Natural killer cell (primary cell): ENCODE measurements around the gene ZBTB22. TPM values are rescaled to one million over a fixed set of nuclear protein-coding genes. Genes with fewer than 3 reads are reported as not detected.

Experiments
- ATAC-seq, 3 donors: fragments of 150-1000 bp in 2 of 3; fragments of 200-7000 bp in 1 of 3; cut with Tn5 transposase; 1 replicate in 1 of 3; 2 replicates in 2 of 3; pipeline ENCODE4 v1.10.0; 2021; ENCODE audit warnings: mild to moderate bottlenecking in 2 of 3, moderate library complexity in 2 of 3
- DNase-seq, 2 donors: peaks; one replicate each; pipeline versions ENCODE4 v3.0.0 to v3.0.0-alpha.2; 2013 to 2021; ENCODE audit warnings: mixed read lengths in 1 of 2
- H3K27ac ChIP-seq: one replicate; pipeline ENCODE4 v1.5.1; 2013; ENCODE audit warnings: mild to moderate bottlenecking, low read length
- H3K27me3 ChIP-seq: one replicate; pipeline ENCODE4 v1.6.1; 2013; ENCODE audit warnings: low read length; ENCODE audit not compliant: control insufficient read depth, insufficient read depth
- H3K36me3 ChIP-seq: one replicate; pipeline ENCODE4 v1.6.1; 2013; ENCODE audit warnings: low read length; ENCODE audit not compliant: control insufficient read depth, insufficient read depth
- H3K4me1 ChIP-seq: one replicate; pipeline ENCODE4 v1.6.1; 2013; ENCODE audit warnings: low read length; ENCODE audit not compliant: control insufficient read depth, insufficient read depth
- H3K4me3 ChIP-seq: one replicate; pipeline ENCODE4 v1.5.1; 2013; ENCODE audit warnings: low read length
- H3K9me3 ChIP-seq: one replicate; pipeline ENCODE4 v1.6.1; 2013; ENCODE audit warnings: low read length; ENCODE audit not compliant: control insufficient read depth, insufficient read depth
- H3K27ac Mint-ChIP-seq, 2 donors: one replicate each; pipeline ENCODE4 v1.8.0; 2022; ENCODE audit warnings: mild to moderate bottlenecking in 2 of 2, mixed read lengths in 2 of 2, moderate library complexity in 1 of 2
- H3K27me3 Mint-ChIP-seq, 2 donors: one replicate each; pipeline ENCODE4 v1.8.0; 2022; ENCODE audit warnings: low read depth in 2 of 2, mixed read lengths in 2 of 2
- H3K36me3 Mint-ChIP-seq: one replicate; pipeline ENCODE4 v1.8.0; 2022; ENCODE audit warnings: mixed read lengths
- H3K4me1 Mint-ChIP-seq, 2 donors: one replicate each; pipeline ENCODE4 v1.8.0; 2022; ENCODE audit warnings: mixed read lengths in 2 of 2
- H3K4me3 Mint-ChIP-seq: one replicate; pipeline ENCODE4 v1.8.0; 2022; ENCODE audit warnings: mild to moderate bottlenecking, moderate library complexity, mixed read lengths
- H3K9me3 Mint-ChIP-seq, 2 donors: one replicate each; pipeline ENCODE4 v1.8.0; 2022; ENCODE audit warnings: mixed read lengths in 2 of 2
- WGBS: methylation state at CpG from one replicate; pipeline ENCODE4 v1.1.7; 2013; ENCODE audit warnings: missing lambda C conversion rate; ENCODE audit not compliant: insufficient coverage; 5-methylcytosine and 5-hydroxymethylcytosine counted together
- intact Hi-C: fragments of 100-400 bp; cut with micrococcal nuclease; formaldehyde crosslinking; loops from one replicate; pipeline ENCODE4 v1.14.2; 2022
- total RNA-seq, 4 donors: library from RNA; stranded (reverse); fragments of 120-200 nt in 1 of 4; gene quantifications; one replicate each; pipeline versions ENCODE4 v1.2.3 to v1.2.4, GENCODE V29; 2013 to 2022
- TF ChIP-seq, protein P1 (sequence below): fragments of 200-600 bp; IDR thresholded peaks from one replicate; pipeline ENCODE4 v1.8.0; 2022; ENCODE audit warnings: antibody characterized with exemption

ZBTB22 gene
- total RNA-seq, 3 donors from 2014 or later (not counting 1 experiment from before 2014, with no cell fraction given): 20.4 to 34.0 (median 25.9) TPM

DNA sequence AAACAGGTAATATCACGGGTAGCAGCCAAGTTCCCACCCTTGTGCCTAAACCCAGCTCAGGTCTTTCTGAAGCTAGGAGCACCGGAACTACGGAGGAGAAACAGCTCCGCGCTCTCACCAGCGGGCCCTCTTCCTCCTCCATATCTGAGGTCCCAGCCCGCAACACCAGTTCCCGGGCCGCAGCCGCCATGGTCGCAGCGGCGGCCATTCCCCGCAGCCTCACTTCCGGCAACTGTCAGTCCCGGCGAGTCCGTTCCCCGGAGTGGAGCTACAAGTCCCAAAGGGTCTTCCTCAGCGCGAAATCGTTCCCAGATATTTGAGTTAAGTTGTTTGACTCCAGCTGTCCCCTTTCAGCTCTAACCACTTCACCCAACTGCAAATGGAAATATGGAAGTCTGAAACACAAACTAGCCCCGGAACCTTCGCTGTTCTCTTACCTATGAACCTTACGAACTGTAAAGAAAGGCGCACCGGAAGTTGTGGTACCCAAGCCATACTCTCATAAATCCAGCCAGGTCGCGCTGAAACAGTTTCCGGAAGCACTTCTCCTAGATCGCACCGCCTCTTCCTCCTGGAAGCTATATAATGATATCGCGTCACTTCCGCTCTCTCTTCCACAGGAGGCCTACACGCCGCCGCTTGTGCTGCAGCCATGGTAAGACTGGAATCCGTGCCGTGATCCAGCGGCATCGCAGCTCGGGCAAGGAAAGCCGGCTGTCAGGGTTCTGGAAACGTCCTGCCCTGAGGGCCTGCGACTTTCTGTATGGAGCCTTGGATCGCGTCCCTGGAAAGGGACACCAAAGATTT is 45.9 kb downstream of the ZBTB22 start, which contains the start of the genes RPS18 and VPS52:
Gene RPS18 (plus strand): TSS at position 608 of the 807 bp plus-strand sequence. CDS start 45 bp downstream, at position 653.
Gene VPS52 (minus strand): TSS at position 409 of the 807 bp plus-strand sequence. CDS start 201 bp downstream, at position 208.
- H3K9me3 ChIP-seq: no peaks in the 10 kb centered on the region
- H3K4me3 ChIP-seq: peak within 1 kb of the TSS; percentile 71
- no peaks in the 10 kb centered on the region for H3K9me3 Mint-ChIP-seq
- DNase-seq (peak; percentile 83 to 99), ATAC-seq (peak; percentile 86 to 95 (median 91))
- H3K4me1 ChIP-seq: peaks cover 40% of the 10 kb centered on the region
- H3K27me3 Mint-ChIP-seq: no peaks in the 10 kb centered on the region
- intact Hi-C loops: loop anchor here (1.0 to 2.0 kb wide), 3 partner anchors 18 to 63 kb away; partner anchors contain the start of genes PFDN6, RING1 and WDR46
- peak within 1 kb of the TSS; percentile 96 for H3K4me3 Mint-ChIP-seq
- H3K27ac Mint-ChIP-seq: peak within 1 kb of the TSS; percentile 97 to 98
- peaks cover 58% of the 10 kb centered on the region for H3K36me3 ChIP-seq
- H3K4me1 Mint-ChIP-seq: peaks cover 57 to 63% of the 10 kb centered on the region in 2 donors
- WGBS: under 1% methylated on average over 48 of the region's 48 CpGs
- H3K27ac ChIP-seq: peak within 1 kb of the TSS; percentile 89
- TF ChIP-seq, protein P1, sequence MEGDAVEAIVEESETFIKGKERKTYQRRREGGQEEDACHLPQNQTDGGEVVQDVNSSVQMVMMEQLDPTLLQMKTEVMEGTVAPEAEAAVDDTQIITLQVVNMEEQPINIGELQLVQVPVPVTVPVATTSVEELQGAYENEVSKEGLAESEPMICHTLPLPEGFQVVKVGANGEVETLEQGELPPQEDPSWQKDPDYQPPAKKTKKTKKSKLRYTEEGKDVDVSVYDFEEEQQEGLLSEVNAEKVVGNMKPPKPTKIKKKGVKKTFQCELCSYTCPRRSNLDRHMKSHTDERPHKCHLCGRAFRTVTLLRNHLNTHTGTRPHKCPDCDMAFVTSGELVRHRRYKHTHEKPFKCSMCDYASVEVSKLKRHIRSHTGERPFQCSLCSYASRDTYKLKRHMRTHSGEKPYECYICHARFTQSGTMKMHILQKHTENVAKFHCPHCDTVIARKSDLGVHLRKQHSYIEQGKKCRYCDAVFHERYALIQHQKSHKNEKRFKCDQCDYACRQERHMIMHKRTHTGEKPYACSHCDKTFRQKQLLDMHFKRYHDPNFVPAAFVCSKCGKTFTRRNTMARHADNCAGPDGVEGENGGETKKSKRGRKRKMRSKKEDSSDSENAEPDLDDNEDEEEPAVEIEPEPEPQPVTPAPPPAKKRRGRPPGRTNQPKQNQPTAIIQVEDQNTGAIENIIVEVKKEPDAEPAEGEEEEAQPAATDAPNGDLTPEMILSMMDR: no peak
- H3K27me3 ChIP-seq: no peaks in the 10 kb centered on the region
- peaks cover 17% of the 10 kb centered on the region for H3K36me3 Mint-ChIP-seq

DNA sequence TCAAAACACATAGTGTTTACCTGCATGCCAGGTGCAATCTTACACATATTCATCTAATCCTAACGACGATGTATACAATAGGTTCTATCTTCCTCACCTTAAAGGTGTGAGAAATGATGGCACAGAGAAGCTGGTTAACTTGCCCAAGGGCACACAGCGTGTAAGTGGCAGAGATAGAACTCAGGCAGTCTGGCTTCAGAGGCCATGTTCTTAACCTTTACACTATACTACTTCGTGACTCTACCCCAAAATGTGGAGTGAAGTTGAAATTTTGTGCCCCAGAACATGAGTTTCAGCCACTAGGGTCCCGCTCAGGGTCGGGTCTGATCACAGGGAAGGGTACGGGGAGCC is 46.5 kb downstream of the ZBTB22 start:
- H3K4me3 ChIP-seq: peak overlapping the region; percentile 71
- TF ChIP-seq, protein P1: no peak
- H3K27ac ChIP-seq: peak overlapping the region; percentile 89
- no peaks in the 10 kb centered on the region for H3K9me3 Mint-ChIP-seq
- intact Hi-C loops: loop anchor here (1.0 kb wide), 1 partner anchor 22 kb away; no protein-coding TSS in a partner anchor
- ATAC-seq (peak; percentile 16 to 33 (median 20)), DNase-seq (no peak)
- H3K27ac Mint-ChIP-seq: peak overlapping the region; percentile 97 to 98
- no peaks in the 10 kb centered on the region for H3K27me3 ChIP-seq
- H3K36me3 Mint-ChIP-seq: peaks cover 17% of the 10 kb centered on the region
- peaks cover 62% of the 10 kb centered on the region for H3K36me3 ChIP-seq
- H3K4me1 Mint-ChIP-seq: peaks cover 51 to 57% of the 10 kb centered on the region in 2 donors
- 0% methylated on average over 5 of the region's 7 CpGs for WGBS
- no peaks in the 10 kb centered on the region for H3K9me3 ChIP-seq
- peaks cover 34% of the 10 kb centered on the region for H3K4me1 ChIP-seq
- no peaks in the 10 kb centered on the region for H3K27me3 Mint-ChIP-seq
- peak overlapping the region; percentile 96 for H3K4me3 Mint-ChIP-seq

Other genes starting within 250 kb of the ZBTB22 start
- 100 to 1,000 TPM in 1 of 3 donors, 10 to 100 TPM in 2; 43.1 to 135 (median 73.5) TPM for gene HLA-DPA1, start 244.1 kb downstream of the ZBTB22 start, total RNA-seq
- gene HLA-DPB1, start 241.8 kb downstream of the ZBTB22 start, total RNA-seq: 100 to 1,000 TPM in 1 of 3 donors, 10 to 100 TPM in 2; 55.2 to 131 (median 77.1) TPM
- 1 to 10 TPM in 1 of 3 donors, under 1 TPM in 2; 0.93 to 2.0 (median 0.94) TPM for gene COL11A2, start 125.3 kb downstream of the ZBTB22 start, total RNA-seq
- gene RXRB, start 117.1 kb downstream of the ZBTB22 start, total RNA-seq: 10 to 100 TPM; 72.3 to 96.4 (median 73.9) TPM
- 10 to 100 TPM; 38.9 to 45.7 (median 45.6) TPM for gene SLC39A7, start 116.9 kb downstream of the ZBTB22 start, total RNA-seq
- gene HSD17B8, start 113.1 kb downstream of the ZBTB22 start, total RNA-seq: 1 to 10 TPM; 5.4 to 7.7 (median 6.8) TPM
- 10 to 100 TPM; 34.5 to 40.3 (median 36.5) TPM for gene RING1, start 109.2 kb downstream of the ZBTB22 start, total RNA-seq
- 100 to 1,000 TPM in 1 of 3 donors, 10 to 100 TPM in 2; 98.0 to 112 (median 99.4) TPM for gene VPS52, start 45.9 kb downstream of the ZBTB22 start, total RNA-seq
- gene RPS18, start 45.7 kb downstream of the ZBTB22 start, total RNA-seq: 1,000 to 10,000 TPM; 1,182 to 1,707 (median 1,500) TPM
- 10 to 100 TPM; 22.7 to 24.1 (median 23.1) TPM for gene B3GALT4, start 40.6 kb downstream of the ZBTB22 start, total RNA-seq
- gene WDR46, start 28.5 kb downstream of the ZBTB22 start, total RNA-seq: 10 to 100 TPM; 33.6 to 56.3 (median 47.0) TPM
- gene PFDN6, start 28.1 kb downstream of the ZBTB22 start, total RNA-seq: 10 to 100 TPM; 19.2 to 26.5 (median 22.7) TPM
- 10 to 100 TPM; 80.7 to 91.4 (median 84.9) TPM for gene RGL2, start 18.8 kb downstream of the ZBTB22 start, total RNA-seq
- 100 to 1,000 TPM; 404 to 457 (median 446) TPM for gene TAPBP, start 3.7 kb downstream of the ZBTB22 start, total RNA-seq
- gene DAXX, start 5.2 kb upstream of the ZBTB22 start, total RNA-seq: 10 to 100 TPM; 50.7 to 76.7 (median 51.6) TPM
- 1 to 10 TPM; 2.7 to 4.6 (median 3.3) TPM for gene KIFC1, start 74.1 kb upstream of the ZBTB22 start, total RNA-seq
- 100 to 1,000 TPM; 262 to 392 (median 322) TPM for gene PHF1, start 93.3 kb upstream of the ZBTB22 start, total RNA-seq
- gene CUTA, start 100.4 kb upstream of the ZBTB22 start, total RNA-seq: 100 to 1,000 TPM; 166 to 186 (median 184) TPM
- 10 to 100 TPM; 43.5 to 61.6 (median 55.8) TPM for gene SYNGAP1, start 102.3 kb upstream of the ZBTB22 start, total RNA-seq
- 1 to 10 TPM; 3.8 to 5.1 (median 3.9) TPM for gene ZBTB9, start 136.8 kb upstream of the ZBTB22 start, total RNA-seq